K562 treated with DMSO at 1 percent for 48 hours (cell line): ENCODE data around the gene KCNV2. TPM values are rescaled to one million over a fixed set of nuclear protein-coding genes. Genes with fewer than 3 reads are reported as not detected.

Source experiments
- total RNA-seq: library from RNA; unstranded; fragments of 300-600 nt; gene quantifications from 2 replicates; pipeline ENCODE4 v1.2.3, GENCODE V29; 2022; ENCODE audit warnings: low replicate concordance; ENCODE audit errors: extremely low read depth

Gene KCNV2
- total RNA-seq, result not detected in 2 replicates

GRCh38 chr9:2717385-2717784 is at the start of gene KCNV2:
TSS of gene KCNV2 (plus strand) at chr9:2717510. CDS start at chr9:2717740, 230 bp downstream.

Other genes with a start within 250 kb of the KCNV2 start
- not detected in 2 replicates for gene VLDLR, start 95.7 kb upstream of the KCNV2 start, total RNA-seq
- not detected in 2 replicates for gene PUM3, start 126.6 kb downstream of the KCNV2 start, total RNA-seq